Activated CD4-positive, alpha-beta T cell treated with anti-CD3 and anti-CD28 coated beads for 24 hours (primary cell): ENCODE measurements around the gene FXR1.
"Not testable (repeated sequence)": the region's sequence is repeated elsewhere in the genome, so short reads cannot be mapped to it uniquely, and the experiment has no call there.

Source experiments
- DNase-seq, 2 donors: peaks; one replicate each; pipeline ENCODE4 v3.0.0-alpha.2; 2020; ENCODE audit warnings: low read depth in 2 of 2

FXR1 gene

GRCh38 chr3:180934638-180935037, 22.2 kb downstream of the FXR1 start:
- DNase-seq, result no peak

DNA sequence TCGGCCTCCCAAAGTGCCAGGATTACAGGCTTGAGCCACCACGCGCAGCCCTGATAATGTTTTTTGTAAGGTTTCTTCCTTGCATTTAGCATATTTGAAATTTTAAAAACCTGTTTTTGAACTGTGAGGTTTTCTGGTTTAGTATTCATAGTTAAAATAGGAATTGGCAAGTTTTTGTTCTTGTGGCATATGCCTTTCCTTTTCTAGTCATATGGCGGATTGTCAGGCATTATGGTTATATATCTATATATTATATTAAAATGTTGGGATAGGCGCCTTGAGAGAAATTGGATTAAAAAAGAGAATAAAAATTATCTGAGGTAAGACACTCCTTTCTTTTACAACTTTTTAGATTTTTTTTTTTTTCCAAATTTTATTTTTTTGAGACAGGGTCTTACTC, 28.4 kb downstream of the FXR1 start:
- no peak for DNase-seq

- no peak for DNase-seq
Measured at GRCh38 chr3:180947761-180948390, 35.4 kb downstream of the FXR1 start.

- DNase-seq, result no peak
Measured at GRCh38 chr3:180959691-180960090, 47.2 kb downstream of the FXR1 start.

DNA sequence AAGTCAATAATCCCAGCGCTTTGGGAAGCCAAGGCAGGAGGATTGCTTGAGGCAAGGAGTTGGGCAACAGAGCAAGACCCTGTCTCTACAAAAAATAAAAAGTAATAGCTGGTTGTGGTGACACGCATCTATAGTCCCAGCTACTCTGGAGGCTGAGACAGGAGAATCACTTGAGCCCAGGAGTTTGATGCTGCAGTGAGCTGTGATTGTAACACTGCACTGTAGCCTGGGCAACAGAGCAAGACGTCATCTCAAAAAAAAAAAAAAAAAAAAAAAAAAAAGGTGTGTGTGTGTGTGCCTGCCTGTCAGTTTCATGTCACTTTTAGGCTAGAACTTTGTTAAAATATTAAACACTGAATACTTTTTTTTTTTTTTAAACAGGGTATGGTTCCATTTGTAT, 48.6 kb downstream of the FXR1 start:
- no peak for DNase-seq

GRCh38 chr3:180961552-180961951, 49.1 kb downstream of the FXR1 start:
- DNase-seq, result no peak

DNA sequence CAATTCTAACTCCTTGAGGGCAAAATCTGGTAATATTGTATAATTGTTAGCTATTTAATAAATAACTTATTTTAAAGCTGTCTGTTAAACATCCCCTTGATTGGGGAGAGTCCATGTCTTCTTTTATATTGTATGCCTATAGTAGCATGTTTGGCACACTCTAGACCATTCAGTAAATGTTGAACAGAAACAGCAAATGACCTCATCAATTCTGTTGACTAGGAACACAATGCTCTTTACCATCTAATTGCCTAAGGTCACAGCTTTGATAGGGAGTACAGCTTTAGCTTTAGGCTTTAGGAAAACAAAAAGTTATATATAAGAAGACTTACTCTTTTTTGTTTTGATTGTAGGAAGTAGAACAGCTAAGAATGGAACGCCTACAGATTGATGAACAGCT, 50.1 kb downstream of the FXR1 start:
- no peak for DNase-seq

DNA sequence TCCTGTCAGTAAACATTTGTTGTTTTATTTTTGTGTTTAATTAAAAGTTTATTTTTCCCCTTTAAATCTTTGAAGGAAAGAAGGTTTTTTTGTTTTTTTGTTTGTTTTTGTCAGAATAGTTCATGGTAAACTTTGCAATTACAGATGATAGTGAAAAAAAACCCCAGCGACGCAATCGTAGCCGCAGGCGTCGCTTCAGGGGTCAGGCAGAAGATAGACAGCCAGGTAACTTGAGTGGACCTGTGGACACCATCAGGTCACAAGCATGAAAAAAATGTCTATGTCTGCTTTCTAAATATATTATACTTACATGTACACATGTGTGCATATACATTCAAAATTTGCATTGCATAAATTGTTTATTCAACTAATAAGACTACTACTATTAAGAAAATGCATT, 58.5 kb downstream of the FXR1 start:
- no peak for DNase-seq

DNA sequence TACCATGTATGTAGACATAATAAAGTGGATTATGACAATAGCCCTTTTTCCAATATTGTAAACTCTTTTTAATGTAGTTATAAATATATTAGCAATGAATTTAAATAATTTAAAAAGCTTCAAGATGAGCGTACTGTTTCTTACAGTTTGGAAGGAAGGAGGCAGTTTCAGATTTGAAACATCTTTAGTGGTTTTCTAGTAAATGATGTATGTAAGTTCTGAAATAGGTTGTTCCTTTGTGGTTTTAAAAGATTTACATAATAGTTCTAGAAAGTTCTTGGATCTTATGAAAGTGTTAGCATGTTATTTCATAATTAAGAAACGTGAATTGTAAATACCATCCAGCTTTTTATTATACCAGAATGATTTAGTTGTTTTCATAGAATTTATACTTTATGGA, 61.1 kb downstream of the FXR1 start:
- no peak for DNase-seq

DNA sequence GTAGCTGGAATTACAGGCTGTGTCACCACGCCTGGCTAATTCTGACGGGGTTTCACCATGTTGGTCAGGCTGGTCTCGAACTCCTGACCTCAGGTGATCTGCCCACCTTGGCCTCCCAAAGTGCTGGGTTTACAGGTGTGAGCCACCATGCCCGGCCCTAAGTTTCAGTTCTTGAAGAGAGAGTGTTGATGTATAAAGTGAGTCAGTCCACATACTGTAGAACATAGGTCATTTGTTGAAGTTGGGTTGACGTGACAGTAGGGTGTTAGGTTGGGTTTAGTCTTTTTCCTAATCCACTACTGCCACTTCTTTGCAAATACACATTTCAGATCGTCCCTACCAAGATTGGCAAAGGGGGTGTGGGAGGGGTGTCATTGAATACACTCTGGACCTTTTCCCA, 61.8 kb downstream of the FXR1 start:
- DNase-seq, result no peak

DNA sequence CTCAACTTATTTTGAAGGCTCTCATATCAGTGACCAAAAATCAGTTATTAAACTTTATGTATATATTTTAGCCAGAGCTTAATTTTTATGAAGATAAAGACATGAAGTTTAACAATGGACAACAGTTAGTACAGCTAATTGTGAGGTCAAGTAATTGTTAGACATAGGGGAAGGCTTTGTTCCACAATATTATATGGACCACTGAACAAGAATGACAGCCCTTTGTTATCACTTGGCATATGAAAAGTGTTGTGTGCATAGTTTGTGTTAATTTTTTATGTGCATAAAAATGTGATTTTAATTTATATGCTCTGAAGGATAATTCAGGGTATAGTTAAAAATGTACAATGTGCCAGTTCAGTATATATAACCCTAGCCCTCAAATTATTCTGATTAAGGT, 65.0 kb downstream of the FXR1 start:
- no peak for DNase-seq

DNA sequence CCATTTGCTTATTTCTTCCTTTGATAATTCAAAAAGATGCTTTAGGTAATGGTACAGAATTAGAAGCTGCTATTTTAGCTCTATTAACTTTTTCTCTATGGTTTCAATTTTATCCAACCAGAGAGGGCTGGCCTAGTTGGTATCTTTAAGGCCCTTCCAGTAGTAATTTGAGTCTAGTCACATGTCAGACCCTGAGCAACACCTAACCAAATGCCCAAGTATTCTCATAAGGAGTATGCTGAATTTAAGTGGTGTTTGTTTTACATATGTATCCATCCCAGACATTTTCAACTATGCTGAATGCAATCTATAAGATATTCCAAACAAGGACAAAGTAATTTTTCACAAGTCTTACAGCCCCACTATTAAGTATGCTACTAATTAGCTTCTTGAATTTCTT, 67.5 kb downstream of the FXR1 start:
- DNase-seq, result no peak

DNA sequence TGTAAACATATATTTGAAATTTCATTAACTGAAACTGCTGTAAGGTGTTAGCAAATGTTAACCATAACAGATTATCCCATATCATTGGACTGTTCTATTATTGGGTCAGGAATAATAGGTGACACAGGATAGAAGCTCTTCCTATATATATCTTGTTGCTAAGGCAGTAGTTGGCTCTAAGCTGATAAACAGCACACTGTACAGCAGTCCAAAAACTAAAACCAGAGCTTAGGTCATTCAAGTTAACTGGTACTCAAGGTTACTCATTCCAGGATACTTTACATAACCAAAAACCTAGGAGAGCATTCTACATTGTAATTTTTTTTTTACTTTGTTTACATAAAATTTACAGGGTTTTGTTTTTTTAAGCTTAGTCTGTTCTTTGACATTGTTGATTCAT, 68.1 kb downstream of the FXR1 start:
- DNase-seq, result no peak

DNA sequence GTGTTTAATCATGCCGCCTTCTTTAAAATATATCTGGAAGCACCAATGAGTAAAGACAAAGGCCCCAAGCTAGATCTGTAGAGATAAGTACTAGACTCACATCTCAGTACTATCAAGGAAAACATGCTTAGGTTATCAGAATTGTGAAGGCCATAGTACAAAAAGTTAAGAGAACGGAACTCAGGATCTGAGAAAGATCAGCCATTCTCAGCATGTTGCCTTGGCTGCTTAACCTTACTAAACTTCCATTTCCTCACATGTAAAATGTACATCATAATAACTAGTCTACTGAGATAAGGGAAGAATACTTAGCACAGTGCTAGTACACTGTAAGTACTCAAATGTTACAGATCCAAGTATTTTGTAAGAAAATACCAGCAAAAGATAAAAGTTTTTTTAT, 69.4 kb downstream of the FXR1 start:
- no peak for DNase-seq

- DNase-seq, result no peak
Measured at GRCh38 chr3:180983136-180983535, 70.7 kb downstream of the FXR1 start.

GRCh38 chr3:180986366-180986765, 73.9 kb downstream of the FXR1 start:
- not testable (repeated sequence) for DNase-seq

DNA sequence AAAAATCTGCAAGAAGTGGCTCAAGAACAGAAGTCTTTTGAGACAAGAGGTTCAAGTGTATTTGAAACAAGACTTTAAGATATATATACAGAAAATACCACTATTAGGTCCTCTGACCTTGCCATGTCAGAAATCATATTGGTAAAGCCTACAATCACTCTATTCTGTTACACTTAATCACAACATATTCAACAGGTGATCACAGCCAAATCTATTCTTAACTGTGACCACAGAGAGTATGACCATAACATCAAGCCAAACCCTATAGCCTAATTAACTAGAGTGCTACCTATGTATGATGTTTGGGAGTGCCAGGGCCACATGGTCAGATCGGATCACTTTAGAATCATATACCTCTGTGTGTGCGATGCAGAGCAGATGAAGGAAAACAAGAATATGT, 74.9 kb downstream of the FXR1 start:
- DNase-seq, result no peak

DNA sequence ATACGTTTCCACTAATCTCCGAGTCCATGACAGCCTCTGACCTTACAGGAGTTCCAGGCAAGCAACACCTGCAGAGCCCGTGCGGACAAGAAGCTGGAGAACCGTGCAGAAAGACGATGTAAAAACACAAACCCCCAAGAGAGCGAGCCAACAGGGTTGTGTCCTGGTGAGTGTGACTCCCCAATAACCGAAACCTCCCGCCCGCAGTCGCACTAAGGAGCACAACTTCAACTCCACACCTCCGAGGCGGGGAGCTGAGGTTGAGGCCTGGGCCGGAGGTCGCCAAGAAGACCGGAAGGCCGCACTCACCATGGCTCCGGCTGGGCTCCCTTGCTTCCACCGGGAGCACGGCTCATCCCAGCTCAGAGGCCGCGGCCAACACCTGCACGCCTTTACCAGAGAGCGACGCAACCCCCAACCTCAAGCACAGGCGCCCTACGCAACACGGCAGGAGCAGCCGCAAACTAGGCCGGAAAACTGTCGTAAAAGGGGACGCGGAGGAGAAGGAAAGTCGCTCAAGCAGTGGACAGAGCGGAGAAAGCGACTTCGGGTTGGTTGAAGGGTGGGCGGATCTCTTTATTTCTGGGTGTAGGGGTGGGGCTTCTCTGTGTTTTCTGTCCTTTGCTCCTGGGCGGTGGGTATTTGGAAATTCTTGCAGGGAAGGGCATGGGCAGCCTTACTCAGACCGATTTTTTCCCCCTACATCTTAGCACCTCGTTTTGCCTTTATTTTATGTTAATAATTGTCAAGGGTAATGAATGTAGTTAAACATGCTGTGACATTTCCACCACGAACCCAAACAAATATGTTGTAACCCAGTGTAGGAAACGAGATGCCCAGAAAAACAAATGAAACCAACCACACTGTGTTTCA, 77.1 kb downstream of the FXR1 start, which contains the start of gene DNAJC19:
Gene DNAJC19, minus strand, starts transcription at position 446 of the 873 bp plus-strand sequence. Its CDS starts 134 bp downstream, at position 312.
- peak; percentile 75 to 88 for DNase-seq

GRCh38 chr3:180990505-180990904, 78.0 kb downstream of the FXR1 start:
- no peak for DNase-seq

DNA sequence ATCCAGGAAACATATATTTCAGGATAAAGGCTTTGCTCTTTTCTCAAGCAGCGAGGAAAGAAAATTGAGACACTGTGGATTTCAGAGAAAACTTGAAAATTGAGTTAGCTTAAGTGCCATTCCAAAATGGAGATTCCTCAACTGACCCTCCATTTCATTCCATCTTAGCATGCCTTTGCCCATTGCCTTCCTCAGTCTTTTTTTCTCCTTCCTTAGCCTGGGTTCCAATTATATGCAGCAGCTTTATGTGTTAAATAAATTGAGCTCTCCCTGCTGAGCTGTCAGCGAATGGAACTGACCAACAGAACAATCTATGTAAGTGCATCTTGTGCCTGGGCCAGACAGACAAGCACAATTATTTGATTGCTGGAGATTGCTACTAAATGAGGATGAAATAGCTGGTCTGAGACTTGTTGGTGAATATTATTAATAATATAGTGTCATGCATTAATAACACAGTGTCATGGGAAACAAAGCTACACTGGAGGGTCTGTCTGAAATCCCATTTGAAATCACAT, 84.0 kb downstream of the FXR1 start:
- no peak for DNase-seq

DNA sequence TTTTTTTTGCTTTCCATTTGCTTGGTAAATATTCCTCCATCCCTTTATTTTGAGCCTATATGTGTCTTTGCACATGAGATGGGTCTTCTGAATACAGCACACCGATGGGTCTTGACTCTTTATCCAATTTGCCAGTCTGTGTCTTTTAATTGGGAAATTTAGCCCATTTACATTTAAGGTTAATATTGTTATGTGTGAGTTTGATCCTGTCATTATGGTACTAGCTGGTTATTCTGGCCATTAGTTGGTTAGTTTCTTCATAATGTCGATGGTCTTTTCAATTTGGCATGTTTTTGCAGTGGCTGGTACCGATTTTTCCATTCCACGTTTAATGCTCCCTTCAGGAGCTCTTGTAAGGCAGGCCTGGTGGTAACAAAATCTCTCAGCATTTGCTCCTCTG, 89.9 kb downstream of the FXR1 start:
- not testable (repeated sequence) for DNase-seq

DNA sequence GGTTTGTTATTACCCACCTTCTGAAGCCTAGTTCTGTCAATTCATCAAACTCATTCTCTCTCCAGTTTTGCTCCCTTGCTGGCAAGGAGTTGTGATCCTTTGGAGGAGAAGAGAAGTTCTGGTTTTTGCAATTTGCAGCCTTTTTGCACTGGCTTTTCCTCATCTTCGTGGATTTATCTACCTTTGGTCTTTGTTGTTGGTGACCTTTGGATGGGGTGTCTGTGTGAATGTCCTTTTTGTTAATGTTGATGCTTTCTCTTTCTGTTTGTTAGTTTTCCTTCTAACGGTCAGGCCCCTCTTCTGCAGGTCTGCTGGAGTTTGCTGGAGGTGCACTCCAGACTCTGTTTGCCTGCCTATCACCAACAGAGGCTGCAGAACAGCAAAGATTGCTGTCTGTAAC, 91.0 kb downstream of the FXR1 start:
- not testable (repeated sequence) for DNase-seq

DNA sequence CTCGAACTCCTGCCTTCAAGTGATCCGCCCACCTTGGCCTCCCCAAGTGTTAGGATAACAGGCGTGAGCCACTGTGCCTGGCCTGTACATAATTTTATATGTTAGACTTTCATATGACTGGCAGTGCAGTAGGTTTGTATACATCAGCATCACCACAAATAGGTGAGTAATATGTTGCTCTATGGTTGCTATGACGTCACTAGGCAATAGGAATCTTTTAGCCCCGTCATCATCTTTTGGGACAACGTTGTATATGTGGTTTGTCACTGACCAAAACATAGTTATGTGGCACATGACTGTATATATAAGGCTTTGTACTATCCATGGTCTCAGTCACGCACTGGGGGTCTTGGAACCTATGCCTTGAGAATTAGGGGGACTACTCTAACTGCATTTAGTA, 94.1 kb downstream of the FXR1 start:
- DNase-seq, result no peak
